Lung microvascular endothelial cell (primary cell): ENCODE data around the gene PBX3. TPM values are rescaled to one million over a fixed set of nuclear protein-coding genes. Genes with fewer than 3 reads are reported as not detected.

ENCODE experiments used
- DNase-seq, 2 donors: peaks; one replicate each; pipeline versions ENCODE4 v3.0.0 to v3.0.0-alpha.2; 2010; ENCODE audit warnings: low read depth in 2 of 2
- total RNA-seq: library from RNA; depleted of rRNA; stranded (reverse); fragments of >200 nt; gene quantifications from 2 replicates; pipeline ENCODE4 v1.2.1, GENCODE V29; 2014

The PBX3 gene
- total RNA-seq, 1 donor from 2014 or later = 4.0 TPM

- peak in 1 of 2 donors; percentile 4 for DNase-seq
These were observed 157.1 kb downstream of the PBX3 start for GRCh38 chr9:125904155-125904851.

GRCh38 chr9:125906144-125906543, 159.0 kb downstream of the PBX3 start:
- peak; percentile 27 to 51 for DNase-seq

- no peak for DNase-seq
These were observed 159.7 kb downstream of the PBX3 start for GRCh38 chr9:125906893-125907292.

- peak in 1 of 2 donors; percentile 27 for DNase-seq
These were observed 161.0 kb downstream of the PBX3 start for GRCh38 chr9:125908136-125908535.

- DNase-seq = no peak
These were observed 161.8 kb downstream of the PBX3 start for GRCh38 chr9:125908966-125909365.

- no peak for DNase-seq
These were observed 162.3 kb downstream of the PBX3 start for GRCh38 chr9:125909459-125909858.

GRCh38 chr9:125910286-125910685, 163.1 kb downstream of the PBX3 start:
- DNase-seq = no peak

- no peak for DNase-seq
These were observed 164.9 kb downstream of the PBX3 start for GRCh38 chr9:125911861-125912644.

GRCh38 chr9:125912667-125913066, 165.5 kb downstream of the PBX3 start:
- DNase-seq = no peak

GRCh38 chr9:125913551-125913950, 166.4 kb downstream of the PBX3 start:
- no peak for DNase-seq

- DNase-seq = no peak
These were observed 167.2 kb downstream of the PBX3 start for GRCh38 chr9:125914411-125914810.

GRCh38 chr9:125915606-125916005, 168.4 kb downstream of the PBX3 start:
- DNase-seq = no peak

- no peak for DNase-seq
These were observed 172.4 kb downstream of the PBX3 start for GRCh38 chr9:125919565-125919964.

GRCh38 chr9:125920402-125920801, 173.2 kb downstream of the PBX3 start:
- no peak for DNase-seq

GRCh38 chr9:125922854-125923253, 175.7 kb downstream of the PBX3 start:
- DNase-seq = no peak

- no peak for DNase-seq
These were observed 177.2 kb downstream of the PBX3 start for GRCh38 chr9:125924351-125924750.

- DNase-seq = no peak
These were observed 179.8 kb downstream of the PBX3 start for GRCh38 chr9:125926936-125927335.

- DNase-seq = peak; percentile 43 to 51
These were observed 182.7 kb downstream of the PBX3 start for GRCh38 chr9:125929846-125930245.

- DNase-seq = no peak
These were observed 184.0 kb downstream of the PBX3 start for GRCh38 chr9:125931211-125931610.

GRCh38 chr9:125932012-125932411, 184.8 kb downstream of the PBX3 start:
- DNase-seq = peak; percentile 83 to 98

- no peak for DNase-seq
These were observed 185.7 kb downstream of the PBX3 start for GRCh38 chr9:125932746-125933455.

- DNase-seq = no peak
These were observed 195.0 kb downstream of the PBX3 start for GRCh38 chr9:125942125-125942524.
